B cell (primary cell): Measurements from ENCODE around the gene EVI5L. TPM values are rescaled to one million over a fixed set of nuclear protein-coding genes. Genes with fewer than 3 reads are reported as not detected.

Experiments used
- ATAC-seq: fragments of 200-7000 bp; cut with Tn5 transposase; one replicate; pipeline ENCODE4 v1.10.0; 2021; ENCODE audit warnings: low read depth, mild to moderate bottlenecking, moderate number of reproducible peaks, moderate library complexity
- CTCF ChIA-PET: fragments of 350-600 bp; sonication (Branson Sonifier 250); formaldehyde crosslinking; loops from one replicate; lab custom pipeline; 2021; ENCODE audit warnings: antibody characterized with exemption, inconsistent platforms; lab: Charles Lee
- POLR2A ChIA-PET: fragments of 350-600 bp; sonication (Branson Sonifier 250); formaldehyde crosslinking; loops from one replicate; lab custom pipeline; 2021; ENCODE audit warnings: antibody characterized with exemption; lab: Charles Lee
- DNase-seq: peaks from one replicate; pipeline ENCODE4 v3.0.0; 2013
- H2AFZ ChIP-seq: 2 replicates; pipeline ENCODE4 v1.6.1; 2012; ENCODE audit warnings: mild to moderate bottlenecking, low read depth, low read length; ENCODE audit not compliant: insufficient read depth, poor library complexity, severe bottlenecking
- H3K27ac ChIP-seq, 2 donors: 1 replicate in 1 of 2; 2 replicates in 1 of 2; pipeline ENCODE4 v1.5.1; 2012 to 2013; ENCODE audit warnings: low read length in 2 of 2, mild to moderate bottlenecking in 2 of 2, moderate library complexity in 1 of 2
- H3K27me3 ChIP-seq, 4 experiments: fragments of 200-600 bp in 1 of 4; sonication (generic) in 1 of 4; replicated peaks in 1 of 4; 1 replicate in 2 of 4; 2 replicates in 2 of 4; pipeline versions ENCODE4 v1.6.1 to v1.7.0; 2013 to 2016; ENCODE audit warnings: low read length in 3 of 4, mild to moderate bottlenecking in 2 of 4, mixed read lengths in 1 of 4, moderate library complexity in 1 of 4; ENCODE audit not compliant: insufficient read depth in 4 of 4, control insufficient read depth in 3 of 4; ENCODE audit errors: control extremely low read depth in 1 of 4
- H3K36me3 ChIP-seq, 2 experiments: replicated peaks in 1 of 2; 1 replicate in 1 of 2; 2 replicates in 1 of 2; pipeline versions ENCODE4 v1.6.1 to v1.7.1; 2013; ENCODE audit warnings: low read length in 1 of 2; ENCODE audit not compliant: insufficient read depth in 2 of 2, control insufficient read depth in 1 of 2; ENCODE audit errors: control extremely low read depth in 1 of 2, extremely low read depth in 1 of 2
- H3K4me1 ChIP-seq, 2 donors: fragments of 200-600 bp in 1 of 2; sonication (generic) in 1 of 2; 1 replicate in 1 of 2; 2 replicates in 1 of 2; pipeline versions ENCODE4 v1.5.1 to v1.6.1; 2013 to 2017; ENCODE audit warnings: low read length in 2 of 2; ENCODE audit not compliant: control insufficient read depth in 2 of 2, insufficient read depth in 2 of 2
- H3K4me2 ChIP-seq: replicated peaks from 2 replicates; pipeline ENCODE3; 2012; ENCODE audit warnings: mild to moderate bottlenecking, low read depth, low read length; ENCODE audit not compliant: poor library complexity, severe bottlenecking
- H3K4me3 ChIP-seq, 5 experiments: fragments of 200-600 bp in 1 of 5; sonication (generic) in 1 of 5; 1 replicate in 3 of 5; 2 replicates in 2 of 5; pipeline versions ENCODE4 v1.5.1 to v1.7.0; 2011 to 2016; ENCODE audit warnings: low read length in 4 of 5, mild to moderate bottlenecking in 4 of 5, low read depth in 2 of 5, control low read depth in 1 of 5, moderate library complexity in 1 of 5; ENCODE audit not compliant: insufficient read depth in 1 of 5; ENCODE audit errors: control extremely low read depth in 1 of 5, extremely low read depth in 1 of 5
- H3K79me2 ChIP-seq: fragments of 200-600 bp; sonication (generic); one replicate; pipeline ENCODE4 v1.6.0; 2016; ENCODE audit warnings: low read length; ENCODE audit not compliant: control insufficient read depth, insufficient read depth
- H3K9ac ChIP-seq: fragments of 200-600 bp; sonication (generic); 2 replicates; pipeline ENCODE4 v1.6.1; 2017; ENCODE audit warnings: mild to moderate bottlenecking, low read length, moderate library complexity
- H3K9me3 ChIP-seq, 3 donors: one replicate each; pipeline versions ENCODE4 v1.6.1 to v1.7.1; 2013; ENCODE audit warnings: low read length in 2 of 3; ENCODE audit not compliant: control insufficient read depth in 2 of 3, insufficient read depth in 1 of 3; ENCODE audit errors: control extremely low read depth in 1 of 3
- H4K20me1 ChIP-seq: 2 replicates; pipeline ENCODE4 v1.6.0; 2012; ENCODE audit warnings: mild to moderate bottlenecking, low read length; ENCODE audit not compliant: insufficient read depth, control insufficient read depth, poor library complexity, severe bottlenecking
- H3K27ac Mint-ChIP-seq: one replicate; pipeline ENCODE4 v1.8.0; 2021; ENCODE audit warnings: mixed read lengths
- H3K27me3 Mint-ChIP-seq: one replicate; pipeline ENCODE4 v1.8.0; 2021; ENCODE audit warnings: mixed read lengths
- H3K4me1 Mint-ChIP-seq: one replicate; pipeline ENCODE4 v1.8.0; 2021; ENCODE audit warnings: mixed read lengths
- H3K4me3 Mint-ChIP-seq: one replicate; pipeline ENCODE4 v1.8.0; 2021; ENCODE audit warnings: mixed read lengths
- H3K9me3 Mint-ChIP-seq: one replicate; pipeline ENCODE4 v1.8.0; 2022; ENCODE audit warnings: mixed read lengths; ENCODE audit not compliant: insufficient read depth
- CTCF ChIP-seq: fragments of 200-600 bp; IDR thresholded peaks from one replicate; pipeline ENCODE4 v1.8.0; 2022; ENCODE audit warnings: antibody characterized with exemption, mild to moderate bottlenecking
- EZH2 ChIP-seq: IDR thresholded peaks from 2 replicates; pipeline ENCODE4 v1.6.1; 2012; ENCODE audit warnings: borderline replicate concordance, low read depth, mild to moderate bottlenecking, moderate library complexity, low read length; ENCODE audit not compliant: insufficient read depth, poor library complexity, severe bottlenecking
- WGBS: methylation state at CpG from one replicate; pipeline ENCODE4 v1.1.5; 2013; ENCODE audit warnings: missing lambda C conversion rate; ENCODE audit not compliant: insufficient coverage; 5-methylcytosine and 5-hydroxymethylcytosine counted together
- intact Hi-C: fragments of 100-400 bp; cut with micrococcal nuclease; formaldehyde crosslinking; loops from one replicate; pipeline ENCODE4 v1.10.0; 2022
- polyA plus RNA-seq: library from polyadenylated mRNA; depleted of rRNA; stranded (reverse); fragments of >200 nt; gene quantifications from 2 replicates; pipeline ENCODE4 v1.2.3, GENCODE V29; 2012
- total RNA-seq, 2 donors: library from RNA; stranded (reverse); fragments of 120-200 nt in 1 of 2; gene quantifications; 1 replicate in 1 of 2; 2 replicates in 1 of 2; pipeline versions ENCODE4 v1.2.3 to v1.2.4, GENCODE V29; 2013 to 2022

The EVI5L gene
- total and polyA plus RNA-seq, 2 donors (not counting 1 experiment from before 2014, with no cell fraction given), result 7.9 to 11.8 TPM

- no peak overlapping the region for H3K4me3 ChIP-seq
- Mint-ChIP-seq H3K27me3 (peaks cover 26% of the 10 kb centered on the region), H3K27ac (no peak overlapping the region), H3K4me1 (peaks cover 31% of the 10 kb centered on the region), H3K4me3 (no peak overlapping the region), H3K9me3 (peaks cover 4% of the 10 kb centered on the region)
- POLR2A ChIA-PET, result no interaction called here
- H3K9ac ChIP-seq, result no peak overlapping the region
- no peak overlapping the region for H2AFZ ChIP-seq
- CTCF ChIA-PET, result no interaction called here
- no peaks in the 10 kb centered on the region for H3K79me2 ChIP-seq
- DNase-seq, result no peak
- H4K20me1 ChIP-seq, result peaks cover 11% of the 10 kb centered on the region
- no peak for ATAC-seq
- H3K27me3 ChIP-seq, result peaks cover 0 to 77% (median 19%) of the 10 kb centered on the region in 4 experiments
- no peak overlapping the region for H3K4me2 ChIP-seq
- TF ChIP-seq CTCF (no peak), EZH2 (no peak)
- 91% methylated on average over 9 of the region's 9 CpGs for WGBS
- intact Hi-C loops, result no loop called here
- no peak overlapping the region for H3K27ac ChIP-seq
- peaks cover 41 to 42% of the 10 kb centered on the region in 2 donors for H3K4me1 ChIP-seq
- H3K36me3 ChIP-seq, result no peaks in the 10 kb centered on the region
- peaks cover 0 to 56% (median 0%) of the 10 kb centered on the region in 3 donors for H3K9me3 ChIP-seq
These were observed 37.2 kb downstream of the EVI5L start for GRCh38 chr19:7867092-7867844.

GRCh38 chr19:7868326-7868670 lies 38.3 kb downstream of the EVI5L start:
- Histone ChIP-seq H3K36me3 (no peaks in the 10 kb centered on the region), H4K20me1 (peaks cover 11% of the 10 kb centered on the region), H3K4me2 (peak overlapping the region; percentile 98), H3K27ac (no peak overlapping the region), H3K4me1 (peaks cover 37 to 46% of the 10 kb centered on the region in 2 donors), H3K9ac (peak overlapping the region; percentile 74), H3K4me3 (peak overlapping the region in 3 of 5 experiments; percentile 52 to 63 (median 60)), H3K27me3 (peaks cover 0 to 82% (median 26%) of the 10 kb centered on the region in 4 experiments), H3K79me2 (no peaks in the 10 kb centered on the region), H2AFZ (peak overlapping the region; percentile 84), H3K9me3 (peaks cover 0 to 65% (median 0%) of the 10 kb centered on the region in 3 donors)
- ChIA-PET POLR2A (no interaction called here), CTCF (interaction anchor here (0.9 to 2.0 kb wide), 7 partner anchors 15 to 188 kb away, joined by 3 to 15 read pairs (median 9); partner anchors contain the start of genes MAP2K7, SNAPC2 and TRAPPC5)
- ATAC-seq (no peak), DNase-seq (no peak)
- H3K27me3 Mint-ChIP-seq, result peaks cover 31% of the 10 kb centered on the region
- H3K9me3 Mint-ChIP-seq, result peaks cover 4% of the 10 kb centered on the region
- intact Hi-C loops, result loop anchor here (2.0 kb wide), 1 partner anchor 75 kb away; the partner anchor contains the start of gene TIMM44
- H3K4me1 Mint-ChIP-seq, result peaks cover 34% of the 10 kb centered on the region
- no peak overlapping the region for H3K27ac Mint-ChIP-seq
- TF ChIP-seq EZH2 (no peak), CTCF (no peak)
- 10% methylated on average over 21 of the region's 21 CpGs for WGBS
- H3K4me3 Mint-ChIP-seq, result peak overlapping the region; percentile 86
